GM12864 (cell line): Measurements from ENCODE around the gene AK3.

ENCODE experiments used
- DNase-seq: peaks from one replicate; pipeline ENCODE4 v3.0.0-alpha.2; 2011; ENCODE audit warnings: low read depth
- H3K4me3 ChIP-seq: 2 replicates; pipeline ENCODE4 v1.5.1; 2011; ENCODE audit warnings: mild to moderate bottlenecking, low read depth, low read length, control low read depth
- CTCF ChIP-seq: IDR thresholded peaks from 2 replicates; pipeline ENCODE4 v1.5.1; 2011; ENCODE audit warnings: low read depth, mild to moderate bottlenecking, moderate library complexity, low read length, control low read depth, inconsistent platforms; ENCODE audit errors: missing control alignments

Gene AK3

GRCh38 chr9:4670591-4670990, 70.4 kb downstream of the AK3 start:
- no peak for TF ChIP-seq CTCF
- DNase-seq = no peak
- H3K4me3 ChIP-seq = no peak overlapping the region

- no peak for DNase-seq
- no peak overlapping the region for H3K4me3 ChIP-seq
- no peak for TF ChIP-seq CTCF
Measured at GRCh38 chr9:4669890-4670289, 71.1 kb downstream of the AK3 start.

- TF ChIP-seq CTCF = no peak
- no peak overlapping the region for H3K4me3 ChIP-seq
- DNase-seq = no peak
Measured at GRCh38 chr9:4668604-4669003, 72.4 kb downstream of the AK3 start.

GRCh38 chr9:4667681-4668080, 73.3 kb downstream of the AK3 start:
- no peak overlapping the region for H3K4me3 ChIP-seq
- no peak for DNase-seq
- no peak for TF ChIP-seq CTCF

- DNase-seq = no peak
- peak within 1 kb of the TSS; percentile 57 for H3K4me3 ChIP-seq
- TF ChIP-seq CTCF = no peak
Measured at GRCh38 chr9:4666042-4666699, 74.8 kb downstream of the AK3 start, which contains the start of gene SPATA6L. Gene SPATA6L (minus strand): TSS chr9:4666480. CDS start chr9:4666250, 230 bp downstream.

GRCh38 chr9:4665357-4665756, 75.6 kb downstream of the AK3 start:
- no peak for DNase-seq
- no peak overlapping the region for H3K4me3 ChIP-seq
- no peak for TF ChIP-seq CTCF

GRCh38 chr9:4663956-4664355, 77.0 kb downstream of the AK3 start:
- no peak overlapping the region; the same call in 1 of the 2 replicates for H3K4me3 ChIP-seq
- no peak for TF ChIP-seq CTCF
- no peak for DNase-seq
